ENCODE measurements around the gene DUS2. TPM values are rescaled to one million over a fixed set of nuclear protein-coding genes. Genes with fewer than 3 reads are reported as not detected.
A peak's percentile ranks its signal among the peaks of the same experiment; 100 is the strongest.

The DUS2 gene
- total and polyA plus RNA-seq, 9 of the 15 experiments (the other 6 are each of a cell fraction or from before 2014, with no cell fraction given): 5.8 to 22.5 (median 20.6) TPM

GRCh38 chr16:68085259-68086071 is 62.4 kb downstream of the DUS2 start, which contains the start of gene NFATC3 (continued):
- TF ChIP-seq AFF1 (IDR thresholded peaks at IDR 0.05; ENCODE audit: low read depth in 1 of 2, partially characterized antibody in 2 of 2) (no peak), HDAC6 (IDR thresholded peaks at IDR 0.05; ENCODE audit: low read depth, low read length) (no peak), STAG1 (CRISPR knock-in tag; IDR thresholded peaks at IDR 0.05; ENCODE audit: borderline replicate concordance) (no peak), SMARCC2 (IDR thresholded peaks at IDR 0.05; ENCODE audit: low read depth) (no peak), HSF4 (CRISPR knock-in tag; IDR thresholded peaks at IDR 0.05; ENCODE audit: borderline replicate concordance) (no peak), CEBPB (tag; IDR thresholded peaks at IDR 0.05) (no peak), ZNF436 (CRISPR knock-in tag; IDR thresholded peaks at IDR 0.05) (no peak), MCM3 (IDR thresholded peaks at IDR 0.05) (no peak), MNT (conservative IDR thresholded peaks at IDR 0.05) (peak; percentile 70 to 80), PHB2 (IDR thresholded peaks at IDR 0.05; ENCODE audit: low read depth) (no peak), ZNF778 (CRISPR knock-in tag; IDR thresholded peaks at IDR 0.05) (no peak)
